Left colon (tissue), 2 donors: Measurements from ENCODE around the gene MLLT11. TPM values are rescaled to one million over a fixed set of nuclear protein-coding genes. Genes with fewer than 3 reads are reported as not detected.
A peak's percentile ranks its signal among the peaks of the same experiment; 100 is the strongest.

Experiments
- ATAC-seq: fragments of 200-7000 bp; cut with Tn5 transposase; one replicate; pipeline ENCODE4 v1.9.1; 2020; ENCODE audit warnings: mild to moderate bottlenecking, moderate library complexity
- DNase-seq, 2 donors: peaks; one replicate each; pipeline ENCODE4 v3.0.0-alpha.2; 2020
- intact Hi-C, 2 donors: fragments of 100-400 bp; cut with DNase I in 1 of 2; cut with micrococcal nuclease in 1 of 2; formaldehyde crosslinking; loops; one replicate each; pipeline versions ENCODE4 v1.11.2 to v1.14.0; 2022; cut with DNase I, micrococcal nuclease
- long read RNA-seq: library from polyadenylated mRNA; unstranded; transcript quantifications from one replicate; pipeline ENCODE4 v2.0.0, GENCODE V29; 2021
- total RNA-seq, 2 donors: library from RNA; stranded (reverse); fragmentation: NEBNext Ultra II Directional; extraction: Animal tissue kit (Norgen Biotek cat#: 25700); gene quantifications; one replicate each; pipeline ENCODE4 v1.2.1, GENCODE V29; 2021
- donor health status: DM: no; HTN: no; CAD: no.
- donor health status: DM: yes; HTN: yes; CAD: no.

Gene MLLT11
- under 1 TPM; 0.21 to 0.81 TPM for total RNA-seq
- long read RNA-seq, full-length matches to known transcripts: 2 of 2 reads
- long read RNA-seq, partial matches to known transcripts: 0 of 2 reads
- long read RNA-seq, other reads (novel, unspliced or antisense): 0 of 2 reads

GRCh38 chr1:151060007-151060656 is at the start of gene MLLT11:
Gene MLLT11 (plus strand): TSS chr1:151060397. CDS start chr1:151067225, 6,828 bp downstream.
- ATAC-seq (no peak), DNase-seq (peak; percentile 34 to 42)
- intact Hi-C loops: no loop called here

GRCh38 chr1:151011154-151011850 is 48.9 kb upstream of the MLLT11 start:
- ATAC-seq: no peak
- no peak for DNase-seq
- intact Hi-C loops: no loop called here

DNA sequence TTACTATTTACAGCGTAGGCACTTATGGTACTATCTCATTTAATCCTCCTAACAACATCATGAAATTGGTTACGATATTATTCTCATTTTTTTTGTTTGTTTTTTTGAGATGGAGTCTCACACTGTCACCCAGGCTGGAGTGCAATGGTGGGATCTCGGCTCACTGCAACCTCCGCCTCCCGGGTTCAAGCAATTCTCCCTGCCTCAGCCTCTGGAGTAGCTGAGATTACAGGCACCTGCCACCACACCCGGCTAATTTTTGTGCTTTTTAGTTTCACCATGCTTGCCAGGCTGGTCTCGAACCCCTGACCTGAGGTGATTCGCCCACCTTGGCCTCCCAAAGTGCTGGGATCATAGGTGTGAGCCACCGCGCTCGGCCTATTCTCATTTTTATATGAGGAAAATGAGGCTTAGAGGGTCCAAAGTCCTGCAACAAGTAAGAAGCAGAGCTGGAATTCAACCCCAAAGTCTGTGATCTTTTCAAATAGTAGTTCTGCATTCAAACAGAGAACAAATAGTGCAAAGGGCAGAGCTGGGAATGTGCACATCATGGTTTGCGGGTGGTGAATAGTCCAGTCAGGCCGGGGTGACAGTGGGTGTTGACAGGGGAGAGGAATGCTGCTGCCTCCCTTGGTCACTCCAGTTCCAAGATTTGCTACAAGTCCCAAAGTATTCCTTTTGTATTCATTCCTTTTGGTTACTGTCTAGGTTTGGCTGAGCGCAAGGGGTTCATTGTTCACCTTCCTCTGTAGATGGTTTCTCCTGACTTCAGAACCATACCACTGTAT is 47.3 kb upstream of the MLLT11 start:
- intact Hi-C loops: no loop called here
- peak; percentile 53 to 58 for DNase-seq
- peak; percentile 67 for ATAC-seq

GRCh38 chr1:151013518-151013917 is 46.7 kb upstream of the MLLT11 start:
- no peak for DNase-seq
- peak; percentile 30 for ATAC-seq
- intact Hi-C loops: no loop called here

- intact Hi-C loops: loop anchor here in 1 of 2 donors (10.0 kb wide), 1 partner anchor 130 kb away; the partner anchor contains the start of gene TNFAIP8L2
- ATAC-seq (peak; percentile 88), DNase-seq (peak; percentile 70 to 88)
Measured at GRCh38 chr1:151024540-151025146, 35.6 kb upstream of the MLLT11 start.

DNA sequence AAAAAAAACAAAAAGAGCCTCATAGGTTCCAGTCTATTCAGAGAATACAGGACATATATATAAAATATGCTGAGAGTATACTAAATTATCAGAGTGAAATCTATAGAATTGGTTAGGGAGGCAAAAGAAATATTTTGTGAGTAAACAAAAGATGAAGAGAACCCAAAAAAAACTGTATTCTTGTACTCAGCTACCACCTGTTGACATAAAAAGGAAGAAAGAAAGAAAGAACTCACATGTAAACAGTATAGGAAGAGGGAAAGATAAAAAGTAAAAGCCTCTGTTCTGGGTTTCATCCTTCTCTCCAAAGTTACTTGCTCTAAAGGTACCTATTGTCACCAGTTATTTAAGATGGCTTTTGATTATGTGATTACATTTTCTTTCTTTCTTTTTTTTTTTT is 33.7 kb upstream of the MLLT11 start:
- ATAC-seq (no peak), DNase-seq (no peak)
- intact Hi-C loops: loop anchor here in 1 of 2 donors (10.0 kb wide), 1 partner anchor 128 kb away; the partner anchor contains the start of gene TNFAIP8L2

- intact Hi-C loops: no loop called here
- DNase-seq (no peak), ATAC-seq (no peak)
Measured at GRCh38 chr1:151032164-151032563, 28.0 kb upstream of the MLLT11 start.

DNA sequence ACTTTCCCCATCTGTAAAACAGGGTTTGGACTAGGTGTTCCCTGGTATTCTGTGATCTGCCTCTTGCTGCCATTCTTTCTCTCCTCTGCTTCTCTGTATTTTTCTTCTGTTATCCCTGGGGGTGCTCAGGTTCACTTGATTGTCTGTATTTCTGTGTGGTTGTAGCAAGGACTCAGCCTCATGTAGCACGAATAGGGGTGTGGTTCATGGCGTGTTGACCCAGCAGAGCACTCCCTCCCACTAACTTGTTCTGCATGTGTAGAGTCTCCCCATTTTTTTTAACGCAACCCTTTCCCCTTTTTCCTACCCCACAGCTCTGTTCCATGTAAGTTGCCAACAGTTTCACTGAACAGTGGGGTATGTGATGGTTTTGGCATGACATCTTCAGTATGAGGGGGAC is 25.0 kb upstream of the MLLT11 start:
- no peak for ATAC-seq
- no peak for DNase-seq
- intact Hi-C loops: no loop called here

DNA sequence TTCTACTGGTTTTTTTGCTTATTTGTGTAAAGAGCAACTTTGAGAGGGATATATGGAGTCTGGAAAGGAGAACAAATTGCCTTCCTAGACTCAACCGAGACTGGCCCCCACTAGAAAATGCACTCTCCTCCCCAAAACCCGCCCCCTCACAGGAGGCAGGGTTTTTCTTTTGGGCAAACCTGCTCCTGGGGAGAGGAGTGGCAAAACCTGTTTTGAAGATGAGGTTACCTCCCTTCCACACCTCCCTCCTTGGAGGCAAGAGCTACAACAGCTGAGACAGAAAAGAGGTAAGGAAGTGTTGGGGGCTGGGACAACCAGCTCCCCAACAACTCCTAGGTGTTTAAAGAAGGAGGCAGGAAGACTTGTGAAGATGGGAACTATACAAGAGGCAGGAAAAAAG is 23.8 kb upstream of the MLLT11 start, which contains the start of gene BNIPL:
Gene BNIPL (plus strand): TSS at position 231 of the 400 bp plus-strand sequence. CDS start 140 bp downstream, at position 371.
- intact Hi-C loops: no loop called here
- ATAC-seq (no peak), DNase-seq (no peak)

DNA sequence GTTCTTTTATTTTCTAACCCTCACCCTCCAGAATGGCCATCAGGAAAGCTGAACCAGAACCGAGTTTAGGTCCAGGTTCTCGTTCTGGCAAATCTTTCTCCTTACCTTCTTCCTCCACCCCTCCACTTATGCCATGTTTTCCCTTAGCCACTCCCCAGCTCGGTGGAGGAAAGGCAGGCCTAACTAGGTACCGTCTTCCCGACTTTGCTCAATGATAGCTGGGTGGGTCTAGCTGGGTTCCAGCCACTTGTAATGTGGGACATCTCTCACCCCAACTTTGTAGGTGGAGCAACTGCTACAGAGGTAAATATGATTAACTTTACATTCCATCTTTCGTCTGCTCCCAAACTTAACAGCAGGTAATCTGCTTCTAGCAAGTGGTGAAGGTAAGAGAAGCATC is 23.2 kb upstream of the MLLT11 start:
- intact Hi-C loops: no loop called here
- no peak for DNase-seq
- no peak for ATAC-seq

GRCh38 chr1:151039521-151039920 is 20.7 kb upstream of the MLLT11 start:
- DNase-seq: no peak
- intact Hi-C loops: no loop called here
- no peak for ATAC-seq

DNA sequence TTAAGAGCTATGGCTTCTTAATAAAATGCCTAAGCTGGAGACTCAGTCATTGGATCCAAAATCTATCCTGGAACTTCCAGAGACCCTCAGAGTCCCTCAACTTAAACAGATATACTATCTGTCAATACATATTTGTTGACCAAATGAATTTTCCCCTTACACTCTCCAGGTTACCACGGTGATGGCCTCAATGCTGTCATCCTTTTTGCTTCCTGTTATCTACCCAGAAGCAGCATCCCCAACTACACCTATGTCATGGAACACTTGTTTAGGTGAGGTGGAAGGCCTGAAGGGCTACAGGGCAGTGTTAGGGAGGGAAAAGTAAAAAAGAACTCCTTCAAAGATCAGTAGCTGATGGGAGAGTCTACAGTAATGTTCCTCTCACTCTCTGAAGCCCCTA is 17.0 kb upstream of the MLLT11 start:
- ATAC-seq (no peak), DNase-seq (no peak)
- intact Hi-C loops: no loop called here

DNA sequence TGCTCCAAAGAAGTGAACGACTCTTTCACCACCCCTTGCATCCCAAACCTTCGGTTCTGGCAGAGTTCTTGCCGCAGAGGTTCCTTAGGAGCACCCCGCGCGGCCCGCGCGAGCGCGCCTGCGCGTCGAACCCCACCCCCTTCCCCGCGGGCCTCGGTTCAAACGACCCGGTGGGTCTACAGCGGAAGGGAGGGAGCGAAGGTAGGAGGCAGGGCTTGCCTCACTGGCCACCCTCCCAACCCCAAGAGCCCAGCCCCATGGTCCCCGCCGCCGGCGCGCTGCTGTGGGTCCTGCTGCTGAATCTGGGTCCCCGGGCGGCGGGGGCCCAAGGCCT is 12.6 kb upstream of the MLLT11 start, which contains the start of gene C1orf56:
Gene C1orf56 (plus strand): TSS at position 161 of the 334 bp plus-strand sequence. CDS start 97 bp downstream, at position 258.
- ATAC-seq: peak; percentile 75
- intact Hi-C loops: no loop called here
- peak; percentile 69 to 73 for DNase-seq

- intact Hi-C loops: no loop called here
- ATAC-seq: peak; percentile 79
- DNase-seq: peak; percentile 66 to 73
Measured at GRCh38 chr1:151047925-151048644, 12.1 kb upstream of the MLLT11 start.

GRCh38 chr1:151048645-151049032 is 11.6 kb upstream of the MLLT11 start:
- intact Hi-C loops: no loop called here
- DNase-seq: no peak
- no peak for ATAC-seq

DNA sequence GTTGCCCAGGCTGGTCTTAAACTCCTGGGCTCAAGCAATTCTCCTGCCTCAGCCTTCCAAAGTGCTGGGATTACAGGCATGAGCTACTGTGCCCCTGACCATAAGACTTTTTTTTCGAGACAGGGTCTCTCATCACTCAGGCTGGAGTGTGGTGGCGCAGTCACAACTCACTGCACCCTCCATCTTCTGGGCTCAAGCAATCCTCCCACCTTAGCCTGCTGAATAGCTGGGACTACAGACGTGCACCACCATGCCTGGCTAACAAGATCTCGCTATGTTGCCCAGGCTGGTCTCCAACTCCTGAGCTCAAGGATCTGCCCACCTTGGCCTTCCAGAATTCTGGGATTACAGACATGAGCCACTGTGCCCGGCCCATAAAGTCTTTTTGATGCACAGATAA is 10.7 kb upstream of the MLLT11 start:
- ATAC-seq (no peak), DNase-seq (no peak)
- intact Hi-C loops: no loop called here

DNA sequence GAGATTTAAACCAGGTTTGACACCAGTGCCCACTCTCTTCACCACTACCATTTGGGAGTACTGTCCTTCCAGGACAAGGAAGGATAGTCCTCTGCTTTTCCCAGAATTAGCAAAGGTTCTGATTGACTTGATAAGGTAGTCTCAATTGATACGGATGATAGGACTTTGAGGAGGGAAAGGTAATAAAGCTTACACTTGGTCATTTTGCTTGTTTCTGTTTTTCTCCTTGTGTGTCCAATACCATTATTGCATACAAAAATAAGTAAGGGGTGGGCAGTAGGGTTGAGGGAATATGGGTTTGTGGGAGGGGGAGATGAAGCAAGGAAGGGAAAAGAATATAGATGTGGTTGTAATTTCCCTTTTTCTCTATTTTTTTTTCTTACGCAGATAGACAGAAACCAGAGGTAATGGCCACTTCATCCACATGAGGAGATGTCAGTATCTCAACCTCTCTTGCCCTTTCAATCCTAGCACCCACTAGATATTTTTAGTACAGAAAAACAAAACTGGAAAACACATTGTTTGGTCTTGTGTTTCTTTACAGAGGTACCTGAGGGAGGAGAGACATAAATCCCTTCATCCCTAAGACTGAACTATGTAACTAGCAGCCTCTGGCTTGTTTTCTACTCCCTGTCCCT is 10.0 kb upstream of the MLLT11 start:
- intact Hi-C loops: no loop called here
- DNase-seq (no peak), ATAC-seq (no peak)
